ENCODE measurements around the gene EVI2B. TPM values are rescaled to one million over a fixed set of nuclear protein-coding genes. Genes with fewer than 3 reads are reported as not detected.

The EVI2B gene
- total and polyA plus RNA-seq, 3 experiments from 2014 or later = 29.8 to 97.4 (median 32.7) TPM

DNA sequence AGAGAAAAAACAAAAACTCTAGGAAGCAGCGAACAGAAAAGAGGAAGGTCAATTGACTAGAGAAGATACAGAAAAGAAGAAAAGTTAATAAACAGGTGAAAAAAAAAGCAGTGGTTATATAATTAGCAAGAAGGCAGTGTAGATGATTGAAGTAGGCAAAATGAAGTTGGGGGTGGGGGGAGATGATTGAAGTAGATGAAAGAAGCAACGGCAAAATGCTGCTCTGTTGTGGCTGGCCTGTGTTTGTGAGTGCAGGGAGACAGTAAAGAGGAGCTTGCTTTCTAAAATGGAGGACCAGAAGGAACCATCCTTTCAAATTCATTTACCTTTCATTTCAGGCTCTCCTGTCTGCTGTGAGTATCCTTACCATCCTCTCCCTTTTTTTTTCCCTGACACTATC lies 3.6 kb downstream of the EVI2B start:
- peaks cover 59 to 72% (median 63%) of the 10 kb centered on the region in 3 donors for H3K4me1 Mint-ChIP-seq

GRCh38 chr17:31309556-31309955 lies 4.3 kb downstream of the EVI2B start:
- Histone ChIP-seq H3K36me3 (ENCODE audit: insufficient read depth, low read length) (peaks cover 13% of the 10 kb centered on the region), H3K9me3 (ENCODE audit: low read length) (no peaks in the 10 kb centered on the region), H3K4me3 (ENCODE audit: low read length) (peak overlapping the region; percentile 83), H3K27ac (ENCODE audit: low read depth, low read length) (peak overlapping the region; percentile 3), H3K27me3 (ENCODE audit: insufficient read depth, low read length, poor library complexity, severe bottlenecking) (no peaks in the 10 kb centered on the region), H3K4me1 (ENCODE audit: insufficient read depth, low read length) (peaks cover 49% of the 10 kb centered on the region)
- Mint-ChIP-seq H3K9me3 (peaks cover 0 to 6% (median 0%) of the 10 kb centered on the region in 5 donors), H3K4me1 (peaks cover 61 to 72% (median 63%) of the 10 kb centered on the region in 3 donors), H3K36me3 (peaks cover 17 to 68% (median 25%) of the 10 kb centered on the region in 3 donors), H3K27me3 (no peaks in the 10 kb centered on the region), H3K27ac (peak overlapping the region; percentile 82 to 98 (median 92)), H3K4me3 (peak overlapping the region; percentile 84 to 97 (median 92))
- CTCF ChIA-PET = interaction anchor here (1.0 to 1.6 kb wide), 4 partner anchors 9 to 100 kb away, joined by 3 to 4 read pairs (median 3); partner anchors contain the start of gene EVI2A
- POLR2A ChIA-PET = interaction anchor here (1.3 kb wide), 1 partner anchor 12 kb away, joined by 5 read pairs; the partner anchor contains the start of gene EVI2A
- peak in 2 of 5 donors; percentile 34 to 47 for DNase-seq

More for the DNA sequence above, 3.6 kb downstream of the EVI2B start:
- Mint-ChIP-seq H3K27me3 (no peaks in the 10 kb centered on the region), H3K9me3 (peaks cover 0 to under 1% (median 0%) of the 10 kb centered on the region in 5 donors), H3K27ac (peak overlapping the region; percentile 82 to 98 (median 92)), H3K4me3 (peak overlapping the region; percentile 84 to 97 (median 92)), H3K36me3 (peaks cover 11 to 61% (median 18%) of the 10 kb centered on the region in 3 donors)
- CTCF ChIA-PET = interaction anchor here (1.0 to 1.6 kb wide), 5 partner anchors 8 to 101 kb away, joined by 3 to 5 read pairs (median 3); partner anchors contain the start of gene EVI2A
- H3K27ac ChIP-seq (ENCODE audit: low read depth, low read length) = peak overlapping the region; percentile 3
- peaks cover 6% of the 10 kb centered on the region for H3K36me3 ChIP-seq (ENCODE audit: insufficient read depth, low read length)
- DNase-seq = peak; percentile 36 to 84 (median 72)
- no peaks in the 10 kb centered on the region for H3K9me3 ChIP-seq (ENCODE audit: low read length)
- H3K4me1 ChIP-seq (ENCODE audit: insufficient read depth, low read length) = peaks cover 56% of the 10 kb centered on the region
- no peaks in the 10 kb centered on the region for H3K27me3 ChIP-seq (ENCODE audit: insufficient read depth, low read length, poor library complexity, severe bottlenecking)
- peak overlapping the region; percentile 83 for H3K4me3 ChIP-seq (ENCODE audit: low read length)
- POLR2A ChIA-PET = interaction anchor here (0.6 to 1.3 kb wide), 4 partner anchors 9 to 18 kb away, joined by 4 to 7 read pairs (median 4); partner anchors contain the start of gene EVI2A

- no peaks in the 10 kb centered on the region for H3K9me3 ChIP-seq (ENCODE audit: low read length)
- H3K27me3 ChIP-seq (ENCODE audit: insufficient read depth, low read length, poor library complexity, severe bottlenecking) = no peaks in the 10 kb centered on the region
- peak overlapping the region; percentile 83 for H3K4me3 ChIP-seq (ENCODE audit: low read length)
- Mint-ChIP-seq H3K36me3 (peaks cover 24 to 74% (median 32%) of the 10 kb centered on the region in 3 donors), H3K9me3 (peaks cover 0 to 8% (median 0%) of the 10 kb centered on the region in 5 donors), H3K4me1 (peaks cover 63 to 72% (median 67%) of the 10 kb centered on the region in 3 donors), H3K27ac (peak overlapping the region; percentile 82 to 98 (median 92)), H3K4me3 (peak overlapping the region; percentile 84 to 97 (median 92)), H3K27me3 (no peaks in the 10 kb centered on the region)
- DNase-seq = no peak
- H3K27ac ChIP-seq (ENCODE audit: low read depth, low read length) = no peak overlapping the region
- CTCF ChIA-PET = interaction anchor here (1.6 kb wide), 1 partner anchor 64 kb away, joined by 4 read pairs; no protein-coding TSS in a partner anchor
- H3K4me1 ChIP-seq (ENCODE audit: insufficient read depth, low read length) = peaks cover 44% of the 10 kb centered on the region
- H3K36me3 ChIP-seq (ENCODE audit: insufficient read depth, low read length) = peaks cover 19% of the 10 kb centered on the region
- POLR2A ChIA-PET = no interaction called here
Measured at GRCh38 chr17:31308372-31309334, 5.2 kb downstream of the EVI2B start.

DNA sequence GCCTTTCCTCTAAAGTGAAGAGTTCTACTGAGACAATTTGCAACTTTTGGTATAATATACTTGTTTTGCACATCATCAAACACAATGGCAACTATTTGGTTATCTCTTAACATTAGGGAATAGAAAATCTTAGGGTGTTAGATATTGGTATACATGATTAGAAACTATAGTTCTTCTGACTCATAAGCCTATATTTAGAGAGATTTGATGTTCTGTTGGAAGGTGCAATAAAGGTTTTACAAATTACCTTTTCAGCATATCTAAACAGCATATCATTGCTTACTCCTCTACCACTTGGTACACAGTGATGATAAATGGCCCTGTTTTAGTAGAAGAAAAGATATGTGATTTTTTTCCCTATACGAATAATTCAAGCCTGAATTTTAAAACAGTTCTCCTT lies 6.2 kb downstream of the EVI2B start:
- peak overlapping the region; percentile 72 to 98 (median 92) for H3K27ac Mint-ChIP-seq
- no peak for DNase-seq
- Histone ChIP-seq H3K27me3 (ENCODE audit: insufficient read depth, low read length, poor library complexity, severe bottlenecking) (no peaks in the 10 kb centered on the region), H3K36me3 (ENCODE audit: insufficient read depth, low read length) (peaks cover 23% of the 10 kb centered on the region), H3K4me1 (ENCODE audit: insufficient read depth, low read length) (peaks cover 44% of the 10 kb centered on the region), H3K4me3 (ENCODE audit: low read length) (no peak overlapping the region), H3K27ac (ENCODE audit: low read depth, low read length) (no peak overlapping the region), H3K9me3 (ENCODE audit: low read length) (no peaks in the 10 kb centered on the region)
- H3K9me3 Mint-ChIP-seq = peaks cover 0 to 15% (median 0%) of the 10 kb centered on the region in 5 donors
- peak overlapping the region; percentile 84 to 97 (median 92) for H3K4me3 Mint-ChIP-seq
- H3K4me1 Mint-ChIP-seq = peaks cover 66 to 81% (median 77%) of the 10 kb centered on the region in 3 donors
- CTCF ChIA-PET = no interaction called here
- POLR2A ChIA-PET = no interaction called here
- H3K36me3 Mint-ChIP-seq = peaks cover 31 to 81% (median 42%) of the 10 kb centered on the region in 3 donors
- H3K27me3 Mint-ChIP-seq = no peaks in the 10 kb centered on the region

DNA sequence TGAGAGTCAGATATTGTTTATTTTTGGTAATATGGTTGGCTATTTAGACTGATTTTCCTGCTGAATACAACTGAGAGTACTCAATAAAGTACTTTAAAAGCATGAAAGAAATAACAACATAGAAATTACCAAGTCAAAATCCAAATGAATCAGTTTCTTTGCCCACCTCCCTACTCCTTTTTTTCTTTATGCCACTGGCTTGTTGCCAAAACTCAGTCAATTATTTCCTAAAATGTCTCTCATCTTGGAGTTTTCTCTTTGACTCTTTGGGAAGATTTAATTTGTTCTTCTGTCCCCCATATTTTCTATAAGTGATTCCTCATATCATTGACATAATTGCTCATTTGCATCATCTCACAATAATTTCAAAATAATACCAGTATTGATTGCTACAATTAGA lies 14.2 kb downstream of the EVI2B start:
- H3K4me3 Mint-ChIP-seq = no peak overlapping the region

GRCh38 chr17:31297090-31297489 lies 16.8 kb downstream of the EVI2B start, which contains the start of gene OMG:
Gene OMG, minus strand, starts transcription at chr17:31297239. Its CDS starts 908 bp downstream, at chr17:31296331.
- Mint-ChIP-seq H3K36me3 (peaks cover 0 to 2% (median 2%) of the 10 kb centered on the region in 3 donors), H3K27ac (peak within 1 kb of the TSS in 1 of 8 donors; percentile 10), H3K4me1 (peaks cover 8 to 16% (median 10%) of the 10 kb centered on the region in 3 donors), H3K27me3 (no peaks in the 10 kb centered on the region), H3K9me3 (no peaks in the 10 kb centered on the region), H3K4me3 (no peak within 1 kb of the TSS)
- CTCF ChIA-PET = no interaction called here
- no peaks in the 10 kb centered on the region for H3K9me3 ChIP-seq (ENCODE audit: low read length)
- no peaks in the 10 kb centered on the region for H3K36me3 ChIP-seq (ENCODE audit: insufficient read depth, low read length)
- POLR2A ChIA-PET = no interaction called here
- H3K4me3 ChIP-seq (ENCODE audit: low read length) = no peak within 1 kb of the TSS
- H3K27me3 ChIP-seq (ENCODE audit: insufficient read depth, low read length, poor library complexity, severe bottlenecking) = no peaks in the 10 kb centered on the region
- peaks cover 5% of the 10 kb centered on the region for H3K4me1 ChIP-seq (ENCODE audit: insufficient read depth, low read length)
- H3K27ac ChIP-seq (ENCODE audit: low read depth, low read length) = no peak within 1 kb of the TSS
- no peak for DNase-seq

More for the DNA sequence above, 14.2 kb downstream of the EVI2B start:
- Histone ChIP-seq H3K36me3 (ENCODE audit: insufficient read depth, low read length) (peaks cover 11% of the 10 kb centered on the region), H3K27ac (ENCODE audit: low read depth, low read length) (no peak overlapping the region), H3K9me3 (ENCODE audit: low read length) (no peaks in the 10 kb centered on the region), H3K4me3 (ENCODE audit: low read length) (no peak overlapping the region), H3K4me1 (ENCODE audit: insufficient read depth, low read length) (peaks cover 5% of the 10 kb centered on the region), H3K27me3 (ENCODE audit: insufficient read depth, low read length, poor library complexity, severe bottlenecking) (no peaks in the 10 kb centered on the region)
- Mint-ChIP-seq H3K9me3 (peaks cover 0 to 9% (median 0%) of the 10 kb centered on the region in 5 donors), H3K36me3 (peaks cover 17 to 25% (median 19%) of the 10 kb centered on the region in 3 donors), H3K27ac (peak overlapping the region in 2 of 8 donors; percentile 4 to 20), H3K27me3 (no peaks in the 10 kb centered on the region), H3K4me1 (peaks cover 19 to 37% (median 29%) of the 10 kb centered on the region in 3 donors)
- ChIA-PET POLR2A (no interaction called here), CTCF (no interaction called here)
- no peak for DNase-seq

DNA sequence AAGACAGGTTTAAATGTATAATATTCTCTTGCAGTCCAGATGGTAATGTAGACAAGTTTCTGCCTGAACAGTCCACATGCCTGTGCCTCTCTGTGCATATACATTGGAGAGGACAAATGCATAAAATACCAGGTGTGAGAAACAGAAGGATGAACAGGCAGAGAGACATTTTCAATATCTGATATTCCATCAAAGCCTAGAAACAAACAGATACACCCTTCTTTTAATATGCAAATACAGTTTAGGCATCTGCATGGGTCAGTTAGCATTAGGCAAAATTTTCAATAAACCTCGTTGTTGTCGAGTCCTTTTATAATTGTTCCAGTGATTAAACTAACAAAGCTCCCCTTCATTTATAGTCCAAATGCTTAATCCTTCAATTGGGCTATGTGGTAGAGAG lies 17.7 kb downstream of the EVI2B start:
- Histone ChIP-seq H3K27me3 (ENCODE audit: insufficient read depth, low read length, poor library complexity, severe bottlenecking) (no peaks in the 10 kb centered on the region), H3K4me1 (ENCODE audit: insufficient read depth, low read length) (peaks cover 5% of the 10 kb centered on the region), H3K9me3 (ENCODE audit: low read length) (no peaks in the 10 kb centered on the region), H3K27ac (ENCODE audit: low read depth, low read length) (no peak overlapping the region), H3K36me3 (ENCODE audit: insufficient read depth, low read length) (no peaks in the 10 kb centered on the region), H3K4me3 (ENCODE audit: low read length) (no peak overlapping the region)
- peak overlapping the region in 1 of 8 donors; percentile 10 for H3K27ac Mint-ChIP-seq
- H3K27me3 Mint-ChIP-seq = no peaks in the 10 kb centered on the region
- H3K4me1 Mint-ChIP-seq = peaks cover under 1 to 8% (median 5%) of the 10 kb centered on the region in 3 donors
- ChIA-PET POLR2A (no interaction called here), CTCF (no interaction called here)
- H3K36me3 Mint-ChIP-seq = peaks cover 0 to 2% (median 0%) of the 10 kb centered on the region in 3 donors
- H3K4me3 Mint-ChIP-seq = no peak overlapping the region
- H3K9me3 Mint-ChIP-seq = no peaks in the 10 kb centered on the region
- DNase-seq = no peak

All from CD8-positive, alpha-beta memory T cell (primary cell).